Liver (tissue), 9 donors: Measurements from ENCODE around the gene AOAH. TPM values are rescaled to one million over a fixed set of nuclear protein-coding genes. Genes with fewer than 3 reads are reported as not detected.

Experiments
- DNase-seq: peaks from one replicate; pipeline ENCODE4 v3.0.0-alpha.2; 2017; ENCODE audit warnings: low spot score
- H3K27ac ChIP-seq, 2 donors: one replicate each; pipeline ENCODE4 v1.7.0; 2013; ENCODE audit warnings: inconsistent platforms in 2 of 2, low read length in 2 of 2, control low read depth in 1 of 2, low read depth in 1 of 2, mild to moderate bottlenecking in 1 of 2
- H3K27me3 ChIP-seq, 4 donors: one replicate each; pipeline versions ENCODE4 v1.6.1 to v1.7.0; 2013; ENCODE audit warnings: low read length in 3 of 4, inconsistent platforms in 1 of 4, mild to moderate bottlenecking in 1 of 4, moderate library complexity in 1 of 4; ENCODE audit not compliant: control insufficient read depth in 4 of 4, insufficient read depth in 4 of 4
- H3K36me3 ChIP-seq, 4 donors: one replicate each; pipeline versions ENCODE4 v1.6.1 to v1.7.0; 2013; ENCODE audit warnings: low read length in 3 of 4, mild to moderate bottlenecking in 3 of 4, low read depth in 1 of 4, moderate library complexity in 1 of 4; ENCODE audit not compliant: control insufficient read depth in 4 of 4, insufficient read depth in 3 of 4
- H3K4me1 ChIP-seq, 4 donors: one replicate each; pipeline versions ENCODE4 v1.6.1 to v1.7.0; 2013; ENCODE audit warnings: low read length in 3 of 4, mild to moderate bottlenecking in 3 of 4, moderate library complexity in 1 of 4; ENCODE audit not compliant: control insufficient read depth in 4 of 4, insufficient read depth in 4 of 4
- H3K4me3 ChIP-seq, 3 donors: one replicate each; pipeline versions ENCODE4 v1.6.1 to v1.7.0; 2013; ENCODE audit warnings: low read length in 3 of 3, control low read depth in 1 of 3, low read depth in 1 of 3, mild to moderate bottlenecking in 1 of 3
- H3K9ac ChIP-seq, 2 donors: one replicate each; pipeline ENCODE4 v1.7.0; 2013; ENCODE audit warnings: low read length in 2 of 2, mild to moderate bottlenecking in 2 of 2, moderate library complexity in 2 of 2, control low read depth in 1 of 2, low read depth in 1 of 2
- H3K9me3 ChIP-seq, 4 donors: one replicate each; pipeline versions ENCODE4 v1.6.1 to v1.7.0; 2013; ENCODE audit warnings: low read length in 3 of 4; ENCODE audit not compliant: control insufficient read depth in 4 of 4
- ATF3 ChIP-seq: IDR thresholded peaks from 2 replicates; pipeline ENCODE4 v1.6.1; 2016; ENCODE audit warnings: antibody characterized with exemption
- CTCF ChIP-seq: fragments of 150-350 bp; IDR thresholded peaks from 2 replicates; pipeline ENCODE4 v1.5.1; 2017; ENCODE audit warnings: improper control_type of control experiment, low read depth, low read length; ENCODE audit not compliant: missing input control
- EGR1 ChIP-seq, 2 donors: IDR thresholded peaks; 2 replicates each; pipeline ENCODE4 v1.6.1; 2016 to 2018; ENCODE audit warnings: antibody characterized with exemption in 2 of 2, low read depth in 2 of 2
- FOXA1 ChIP-seq: IDR thresholded peaks from 2 replicates; pipeline ENCODE4 v1.6.1; 2016; ENCODE audit warnings: antibody characterized with exemption
- FOXA2 ChIP-seq: IDR thresholded peaks from 2 replicates; pipeline ENCODE4 v1.6.1; 2016; ENCODE audit warnings: antibody characterized with exemption
- GABPA ChIP-seq, 2 donors: IDR thresholded peaks in 1 of 2; conservative IDR thresholded peaks in 1 of 2; 2 replicates each; pipeline ENCODE4 v1.6.1; 2016; ENCODE audit warnings: antibody characterized with exemption in 2 of 2, mild to moderate bottlenecking in 1 of 2, moderate library complexity in 1 of 2
- HNF4A ChIP-seq, 2 donors: conservative IDR thresholded peaks; 2 replicates each; pipeline ENCODE4 v1.6.1; 2016; ENCODE audit warnings: antibody characterized with exemption in 2 of 2, mild to moderate bottlenecking in 2 of 2
- HNF4G ChIP-seq: IDR thresholded peaks from 2 replicates; pipeline ENCODE4 v1.6.1; 2016; ENCODE audit warnings: antibody characterized with exemption
- JUND ChIP-seq, 2 donors: IDR thresholded peaks; 2 replicates each; pipeline ENCODE4 v1.6.1; 2016; ENCODE audit warnings: antibody characterized with exemption in 2 of 2
- MAX ChIP-seq: IDR thresholded peaks from 2 replicates; pipeline ENCODE4 v1.6.1; 2016; ENCODE audit warnings: antibody characterized with exemption
- NR2F2 ChIP-seq: IDR thresholded peaks from 2 replicates; pipeline ENCODE4 v1.6.1; 2016; ENCODE audit warnings: antibody characterized with exemption
- RAD21 ChIP-seq, 2 donors: IDR thresholded peaks; 2 replicates each; pipeline ENCODE4 v1.6.1; 2016; ENCODE audit warnings: antibody characterized with exemption in 2 of 2, mild to moderate bottlenecking in 2 of 2
- REST ChIP-seq: IDR thresholded peaks from 2 replicates; pipeline ENCODE4 v1.6.1; 2016; ENCODE audit warnings: antibody characterized with exemption, mild to moderate bottlenecking
- RXRA ChIP-seq, 2 donors: IDR thresholded peaks; 2 replicates each; pipeline ENCODE4 v1.6.1; 2017 to 2018; ENCODE audit warnings: antibody characterized with exemption in 2 of 2, mild to moderate bottlenecking in 1 of 2
- SP1 ChIP-seq: IDR thresholded peaks from 2 replicates; pipeline ENCODE4 v1.6.1; 2018; ENCODE audit warnings: antibody characterized with exemption, mild to moderate bottlenecking
- TAF1 ChIP-seq: conservative IDR thresholded peaks from 2 replicates; pipeline ENCODE4 v1.6.1; 2016; ENCODE audit warnings: antibody characterized with exemption, mild to moderate bottlenecking
- YY1 ChIP-seq: IDR thresholded peaks from 2 replicates; pipeline ENCODE4 v1.6.1; 2016; ENCODE audit warnings: antibody characterized with exemption, mild to moderate bottlenecking
- ZBTB33 ChIP-seq: IDR thresholded peaks from 2 replicates; pipeline ENCODE4 v1.6.1; 2016; ENCODE audit warnings: antibody characterized with exemption
- WGBS: extraction: QIAGEN DNeasy Blood & Tissue Kit; methylation state at CpG from one replicate; pipeline ENCODE4 v1.1.7; 2013; 5-methylcytosine and 5-hydroxymethylcytosine counted together
- polyA plus RNA-seq, 2 donors: library from polyadenylated mRNA; stranded (reverse) in 1 of 2; unstranded in 1 of 2; fragments of 200-250 nt in 1 of 2; fragments of >200 nt in 1 of 2; fragmentation: Nextera tagmentation in 1 of 2; extraction: Ambion mirVana in 1 of 2; gene quantifications; one replicate each; pipeline versions ENCODE4 v1.2.1 to v1.2.3, GENCODE V29; 2013 to 2015
- total RNA-seq, 2 donors: library from RNA; depleted of rRNA; stranded (reverse); fragments of >200 nt; gene quantifications; one replicate each; pipeline ENCODE4 v1.2.3, GENCODE V29; 2014
- donor health status: healthy.
- donor health status: healthy.
- donor health status: healthy.
- donor health status: healthy.
- donor health status: healthy.

Gene AOAH
- total and polyA plus RNA-seq, 4 donors: 2.4 to 26.7 (median 5.8) TPM

- WGBS: 32% methylated on average over 5 of the region's 5 CpGs
- DNase-seq: no peak
- Histone ChIP-seq H3K4me3 (no peak overlapping the region), H3K36me3 (no peaks in the 10 kb centered on the region), H3K27ac (peak overlapping the region; percentile 64 to 77), H3K27me3 (no peaks in the 10 kb centered on the region), H3K9me3 (no peaks in the 10 kb centered on the region), H3K4me1 (peaks cover 11 to 26% (median 20%) of the 10 kb centered on the region in 4 donors), H3K9ac (no peak overlapping the region)
- TF ChIP-seq NR2F2: peak; percentile 15
- peak; percentile 35 for TF ChIP-seq HNF4G
- TF ChIP-seq HNF4A (conservative IDR thresholded peaks at IDR 0.05): peak; percentile 75 to 87
- TF ChIP-seq YY1: peak; percentile 86
- TF ChIP-seq CTCF: no peak
- peak; percentile 92 for TF ChIP-seq MAX
- TF ChIP-seq ATF3: peak; percentile 55
- peak; percentile 86 to 94 for TF ChIP-seq RXRA (IDR thresholded peaks at IDR 0.05)
- peak; percentile 88 for TF ChIP-seq ZBTB33
- TF ChIP-seq GABPA (IDR thresholded peaks at IDR 0.05 in 1 of 2, conservative IDR thresholded peaks at IDR 0.05 in 1 of 2): peak in 1 of 2 donors; percentile 46
- TF ChIP-seq JUND (IDR thresholded peaks at IDR 0.05): peak; percentile 76 to 88
- TF ChIP-seq EGR1 (IDR thresholded peaks at IDR 0.05; ENCODE audit: low read depth in 2 of 2): peak; percentile 35 to 84
- TF ChIP-seq FOXA2: peak; percentile 14
- TF ChIP-seq RAD21 (IDR thresholded peaks at IDR 0.05): peak; percentile 64 to 77
- TF ChIP-seq SP1: peak; percentile 88
- TF ChIP-seq FOXA1: peak; percentile 11
- TF ChIP-seq REST: peak; percentile 86
- TF ChIP-seq TAF1: peak; percentile 61
Observed at GRCh38 chr7:36746347-36746746, 22.1 kb upstream of the AOAH start.
